ENCODE measurements around the gene KCNK16.

KCNK16 gene

DNA sequence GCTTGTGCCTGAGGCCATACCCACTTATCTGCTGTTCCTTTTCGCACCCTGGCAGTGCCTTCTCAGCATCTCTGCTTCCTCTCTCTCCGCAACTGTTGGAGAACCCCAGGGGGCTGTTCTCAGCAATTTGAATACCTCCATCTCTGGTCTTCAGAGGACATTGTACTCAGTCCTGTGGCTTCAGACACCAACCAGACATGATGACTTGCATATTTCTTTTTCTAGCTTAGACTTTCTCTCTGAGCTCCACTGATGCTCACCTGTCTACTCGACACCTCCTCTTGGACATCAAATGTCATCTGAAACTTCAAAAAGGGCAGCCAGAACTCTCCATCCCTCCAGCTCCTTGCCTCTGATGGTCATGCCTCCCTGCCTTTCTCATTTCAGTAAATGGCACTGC, 18.9 kb upstream of the KCNK16 start:
- no peak for DNase-seq

DNA sequence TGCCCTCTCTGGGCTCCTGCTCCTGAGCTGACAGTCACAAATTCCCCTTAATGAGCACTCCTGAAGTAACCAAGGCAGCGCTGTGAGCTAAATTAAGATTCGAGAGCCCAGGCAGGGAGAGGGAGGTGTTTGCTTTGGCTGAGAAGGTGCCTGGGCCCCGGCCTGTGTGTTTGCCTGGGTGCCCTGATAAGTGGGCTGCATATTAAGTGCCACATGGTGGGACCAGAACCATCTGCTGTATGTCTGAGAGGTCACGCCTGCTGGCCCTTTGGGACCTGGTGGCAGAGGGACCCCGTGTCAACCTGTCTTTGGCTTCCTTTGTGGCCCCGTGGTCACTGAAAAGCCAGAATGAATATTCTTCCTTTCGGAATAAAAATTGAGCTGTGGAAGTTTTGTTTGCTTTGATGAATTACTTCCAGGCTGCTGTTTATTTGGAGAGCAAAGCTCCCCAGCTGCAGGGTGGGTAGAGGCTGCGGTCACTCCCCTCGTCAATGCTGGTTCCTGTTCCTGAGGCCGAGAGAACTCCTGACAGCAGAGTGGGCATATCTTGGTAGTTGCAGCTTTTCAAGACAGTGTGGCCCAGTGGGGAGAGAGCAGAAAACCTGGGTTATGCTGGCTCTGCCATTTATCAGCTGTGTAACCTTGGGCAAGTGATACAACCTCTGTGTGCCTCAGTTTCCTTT, 17.5 kb upstream of the KCNK16 start:
- peak; percentile 99 for DNase-seq

DNA sequence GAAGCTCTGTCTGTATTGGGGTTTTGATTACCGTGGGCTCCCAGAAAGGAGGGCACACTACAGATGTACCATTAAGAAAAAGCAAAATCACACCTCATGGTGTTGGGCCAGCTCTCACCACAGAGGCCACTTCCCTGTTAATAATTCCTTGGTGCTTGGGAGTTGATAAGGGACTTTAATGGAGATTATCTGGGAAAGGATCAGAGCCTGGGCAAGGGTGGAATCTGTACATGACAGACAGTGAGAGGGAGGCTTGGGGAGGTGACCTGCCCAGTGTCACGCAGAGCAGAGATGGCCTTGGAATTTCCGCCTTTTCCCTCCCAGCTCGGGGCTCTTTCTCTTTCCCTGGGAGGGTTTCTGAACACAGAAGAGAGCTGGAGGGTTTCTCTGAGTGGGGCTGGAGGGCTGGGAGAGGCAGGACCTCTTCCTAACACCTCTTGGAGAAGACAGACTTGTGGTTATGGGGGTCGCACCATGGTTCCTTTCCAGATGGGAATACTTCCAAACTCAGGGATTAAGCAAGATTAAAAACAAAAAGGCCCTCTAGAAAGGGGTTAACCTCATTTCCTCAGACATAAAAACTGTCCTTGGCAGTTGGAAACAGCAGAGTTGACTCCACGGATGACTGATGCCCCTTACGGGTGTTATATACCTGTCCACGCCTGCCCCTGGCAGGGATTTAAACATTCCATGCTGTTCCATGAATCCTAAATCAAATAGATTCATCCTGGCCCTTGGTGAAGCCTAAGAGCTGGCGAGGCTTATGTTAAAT, 16.8 kb upstream of the KCNK16 start:
- peak; percentile 47 for DNase-seq

DNA sequence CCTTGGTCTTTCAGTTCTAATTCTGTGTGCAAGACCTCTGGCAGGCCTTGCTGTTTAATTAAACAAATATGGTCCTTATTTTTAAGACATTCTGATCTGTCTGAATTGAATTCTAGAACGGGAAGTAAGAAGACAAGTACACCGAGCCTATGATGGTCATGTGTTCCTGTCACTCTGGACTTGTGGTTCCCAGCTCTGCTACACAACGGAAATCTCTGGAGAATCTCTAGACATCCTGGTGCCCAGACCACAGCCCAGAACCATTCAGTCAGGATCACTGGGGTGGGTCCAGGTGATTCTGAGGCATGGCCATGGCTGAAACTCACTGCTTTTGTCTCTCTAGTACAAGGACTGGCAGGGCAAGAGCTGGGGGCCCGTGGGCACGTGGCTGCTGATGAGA, 15.9 kb upstream of the KCNK16 start:
- DNase-seq: no peak

DNA sequence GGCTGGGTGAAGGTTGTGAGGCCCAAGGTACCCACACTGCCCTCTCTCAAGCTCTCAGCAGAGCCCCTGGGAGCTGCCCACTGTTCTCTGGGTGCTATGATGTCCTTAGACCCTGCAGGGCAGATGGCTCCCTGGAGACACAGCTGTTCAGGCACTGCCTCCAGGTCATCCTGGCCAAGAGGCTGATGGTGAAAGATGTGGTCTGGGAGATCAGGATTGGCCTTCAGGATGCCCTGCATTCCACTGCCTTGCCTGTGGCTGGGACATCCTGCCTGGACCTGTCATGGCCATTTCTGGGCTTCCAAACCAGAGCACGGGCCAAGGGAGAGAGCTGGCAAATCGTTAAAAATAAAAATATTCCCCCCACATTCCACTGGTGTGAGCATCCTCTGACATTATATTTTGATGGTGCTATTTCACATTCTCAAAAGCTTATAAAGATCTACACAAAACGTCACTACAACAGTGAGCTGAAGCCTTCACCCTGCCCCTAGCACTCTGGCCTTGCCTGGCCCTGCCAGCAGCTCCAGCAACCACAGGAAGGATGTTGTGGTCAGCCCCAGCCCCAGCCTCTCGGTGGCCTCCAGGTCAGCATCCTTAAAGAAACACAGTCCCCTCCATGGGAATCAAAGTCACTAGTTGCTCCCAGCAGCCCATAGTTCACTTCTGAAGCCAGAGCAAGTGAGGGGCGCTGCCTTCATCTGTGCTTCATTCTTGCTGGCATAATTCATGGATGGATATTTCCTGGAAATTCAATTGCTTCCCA, 13.5 kb upstream of the KCNK16 start:
- DNase-seq: no peak

DNA sequence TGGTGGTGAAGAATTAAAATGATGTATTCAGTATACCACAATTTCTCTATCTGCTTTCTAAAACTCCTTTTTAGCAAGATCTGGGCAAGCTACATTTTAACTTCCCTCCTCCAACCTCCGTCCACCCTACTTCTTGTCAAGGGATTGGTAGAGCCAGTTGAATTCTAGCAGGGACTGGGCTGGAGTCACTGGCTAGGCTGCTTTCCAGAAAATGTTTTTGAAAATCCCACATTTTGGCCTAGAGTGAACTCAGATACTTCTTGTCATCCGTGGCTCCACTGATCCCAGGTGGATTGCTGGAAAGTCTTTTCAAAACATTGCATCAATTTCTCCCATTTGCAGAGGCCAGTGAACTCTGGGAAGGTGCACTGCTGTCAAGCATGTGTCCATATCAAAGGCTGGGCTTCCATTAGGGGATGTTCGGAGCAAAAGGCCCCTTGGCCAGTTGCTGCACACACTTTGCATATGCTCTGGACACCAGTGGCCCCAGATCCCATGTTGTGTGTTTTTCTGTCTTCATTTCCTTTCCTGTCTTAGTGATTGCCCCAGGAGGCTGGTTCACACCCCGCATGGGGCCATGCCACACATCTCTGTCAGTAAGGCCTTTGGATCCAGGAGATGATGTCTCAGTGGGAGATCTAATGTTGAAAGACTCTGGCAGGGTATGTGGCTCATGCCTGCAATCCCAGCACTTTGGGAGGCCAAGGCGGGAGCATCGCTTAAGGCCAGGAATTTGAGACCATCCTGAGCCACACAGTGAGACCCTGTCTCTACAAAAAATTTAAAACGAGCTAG, 11.3 kb upstream of the KCNK16 start:
- DNase-seq: no peak

DNA sequence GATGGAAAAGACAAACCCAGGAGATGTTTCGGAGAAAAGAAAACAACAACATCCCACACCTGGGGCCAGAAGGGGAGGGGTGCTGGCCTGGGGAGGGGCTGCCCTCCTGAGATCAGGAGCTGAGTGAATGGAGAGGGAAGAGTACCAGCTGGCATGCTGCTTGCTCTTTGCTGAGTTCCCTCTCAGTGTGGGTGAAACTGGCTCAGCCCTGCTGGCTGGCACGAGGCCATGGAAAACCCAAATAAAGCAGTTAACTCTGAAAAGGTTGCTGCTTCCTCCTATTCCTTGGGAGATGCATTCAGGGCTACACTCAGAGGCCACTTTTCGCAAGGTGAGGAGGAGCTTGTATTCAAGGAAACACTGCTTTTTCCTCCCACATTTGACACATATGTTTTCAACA, 8.0 kb upstream of the KCNK16 start:
- peak; percentile 85 for DNase-seq

DNA sequence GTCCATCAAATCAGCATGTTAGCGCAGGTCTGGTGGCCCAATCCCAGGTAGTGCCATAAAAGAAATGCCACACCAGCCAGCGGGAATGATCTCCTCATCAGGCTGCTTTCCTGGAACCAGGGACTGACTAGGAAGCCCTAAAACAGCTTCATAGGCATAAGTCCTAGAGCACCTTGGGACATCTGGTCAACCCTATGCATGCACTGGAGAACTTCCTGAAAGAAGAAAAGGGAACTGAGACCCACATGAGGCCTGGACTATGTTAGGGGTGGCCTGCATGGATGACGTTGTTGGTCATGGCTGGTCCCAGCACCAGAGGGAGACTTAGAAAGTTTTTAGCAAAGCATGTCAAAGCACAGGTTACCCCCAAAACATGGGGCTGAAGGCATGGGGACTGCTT, 7.6 kb upstream of the KCNK16 start:
- DNase-seq: peak; percentile 45

DNA sequence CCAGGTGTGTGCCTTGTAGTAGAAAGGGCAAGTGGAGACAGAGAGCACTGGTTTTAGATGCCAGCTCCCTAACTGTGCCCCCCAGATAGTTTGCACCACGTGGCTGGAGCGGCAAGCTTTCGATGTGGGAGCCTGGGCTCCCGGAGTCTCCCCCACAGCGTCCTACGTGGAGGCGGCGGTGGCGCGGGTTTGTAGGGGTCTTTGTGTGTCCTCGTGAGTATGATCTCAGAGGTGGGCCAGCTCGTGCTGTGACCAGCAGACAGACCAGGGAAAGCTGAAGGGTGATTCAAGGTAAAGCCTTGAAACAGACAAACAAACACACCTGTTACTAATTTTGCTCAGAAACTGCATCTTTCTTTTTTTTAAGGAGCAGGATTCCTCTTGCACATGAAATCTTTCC, 5.6 kb upstream of the KCNK16 start:
- peak; percentile 67 for DNase-seq

DNA sequence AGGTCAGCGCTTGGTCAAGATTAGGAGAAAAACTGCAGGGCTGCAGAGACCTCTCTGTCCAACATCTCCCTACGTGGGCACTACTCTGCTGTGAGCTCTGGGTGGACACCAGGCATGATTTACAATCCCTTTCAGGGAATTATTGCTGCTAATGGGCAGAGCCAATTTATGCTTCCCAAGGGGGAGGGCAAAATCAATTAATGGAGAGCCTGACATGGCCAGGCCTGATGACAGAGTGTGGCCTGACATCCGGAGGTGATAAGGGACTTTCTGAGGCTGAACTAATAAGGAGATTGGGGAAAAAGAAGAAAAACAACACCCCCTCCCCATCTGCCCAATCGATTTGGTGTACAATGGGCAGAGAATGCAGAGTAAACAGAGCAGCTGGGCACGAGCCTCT, 5.0 kb upstream of the KCNK16 start:
- peak; percentile 68 for DNase-seq

DNA sequence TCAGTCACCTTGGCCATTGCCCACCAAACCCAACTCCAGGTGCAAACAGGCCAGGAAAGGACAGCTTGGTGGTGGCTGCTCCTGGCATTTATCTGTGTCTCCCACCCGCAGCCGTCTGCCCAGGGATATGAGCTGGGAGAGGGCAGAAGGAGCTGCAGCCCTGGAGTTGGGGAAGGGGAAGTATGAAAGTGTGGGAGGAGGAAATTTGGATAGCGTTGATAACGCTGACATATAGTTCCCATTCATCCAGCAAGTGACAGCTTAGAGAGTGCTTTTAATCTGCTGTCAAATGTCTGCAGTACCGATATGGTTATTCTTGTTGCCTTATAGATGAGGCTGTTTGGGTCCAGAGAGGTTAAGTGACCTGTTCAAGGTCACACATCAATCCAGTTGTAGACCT, 741 bp downstream of the KCNK16 start:
- no peak for DNase-seq

DNA sequence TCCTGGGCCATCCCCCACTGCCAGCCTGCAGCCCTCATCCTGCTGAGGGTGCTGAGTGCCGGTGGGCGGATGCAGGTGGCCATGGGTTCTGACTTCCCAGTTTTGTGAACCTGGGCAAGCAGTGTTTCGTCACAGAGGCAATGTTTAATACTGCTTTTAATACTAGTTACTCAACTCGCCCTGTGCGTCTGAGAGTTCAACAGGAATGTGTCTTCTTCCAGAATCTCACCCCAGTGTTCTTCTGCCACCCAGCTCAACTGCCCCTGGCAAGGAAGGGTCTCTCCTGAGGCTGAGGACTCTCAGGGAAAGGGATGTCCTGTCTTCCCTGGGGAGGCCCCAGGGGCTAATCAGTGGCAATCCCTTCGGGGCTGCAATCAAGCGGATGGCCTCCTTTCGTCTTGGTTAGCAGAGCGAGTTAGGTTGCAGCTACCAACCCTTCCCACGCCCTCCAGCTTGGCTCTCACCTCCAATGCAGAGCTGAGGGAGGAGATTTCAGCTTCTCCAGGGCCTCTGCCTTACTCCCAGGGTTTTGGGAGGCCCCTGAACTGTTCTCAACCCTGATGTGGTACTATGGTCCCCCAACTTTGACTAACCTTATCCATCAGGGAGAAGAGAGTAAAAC, 2.0 kb downstream of the KCNK16 start:
- no peak for DNase-seq

DNA sequence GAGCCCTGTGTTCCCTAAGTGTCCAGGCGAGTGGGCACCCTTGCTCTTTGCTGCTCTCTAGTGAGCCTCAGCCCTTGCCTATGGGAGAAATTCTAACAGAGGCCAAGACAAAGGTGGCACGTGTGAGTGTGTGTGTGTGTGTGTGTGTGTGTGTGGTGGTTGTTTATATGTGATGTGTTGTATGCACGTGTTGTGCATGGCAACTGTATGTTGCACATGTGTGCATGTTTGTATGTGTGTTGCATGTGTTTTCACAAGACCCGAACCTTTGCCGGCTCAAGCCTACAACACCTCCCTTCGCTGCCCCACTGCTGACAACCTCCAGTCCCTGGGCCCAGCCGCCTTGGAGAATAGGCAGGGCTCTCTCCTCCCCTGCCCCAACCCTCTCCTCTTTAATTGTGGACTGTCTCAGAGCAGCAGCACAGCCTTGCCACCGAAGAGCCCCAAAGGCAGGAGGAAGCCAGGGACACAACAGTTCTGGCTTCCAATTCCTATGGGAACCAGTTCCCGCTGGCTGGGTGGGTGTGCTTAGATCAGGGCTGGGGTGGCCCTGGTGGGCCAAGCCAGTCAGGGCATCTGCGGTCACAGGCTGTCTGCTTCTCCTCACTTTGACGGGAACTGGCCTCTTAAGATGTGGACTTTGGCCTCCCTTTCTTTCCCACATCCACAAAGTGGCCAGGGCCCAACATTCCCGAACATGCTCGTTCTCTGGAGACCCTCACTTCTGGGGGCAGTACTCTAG, 2.7 kb downstream of the KCNK16 start:
- no peak for DNase-seq

DNA sequence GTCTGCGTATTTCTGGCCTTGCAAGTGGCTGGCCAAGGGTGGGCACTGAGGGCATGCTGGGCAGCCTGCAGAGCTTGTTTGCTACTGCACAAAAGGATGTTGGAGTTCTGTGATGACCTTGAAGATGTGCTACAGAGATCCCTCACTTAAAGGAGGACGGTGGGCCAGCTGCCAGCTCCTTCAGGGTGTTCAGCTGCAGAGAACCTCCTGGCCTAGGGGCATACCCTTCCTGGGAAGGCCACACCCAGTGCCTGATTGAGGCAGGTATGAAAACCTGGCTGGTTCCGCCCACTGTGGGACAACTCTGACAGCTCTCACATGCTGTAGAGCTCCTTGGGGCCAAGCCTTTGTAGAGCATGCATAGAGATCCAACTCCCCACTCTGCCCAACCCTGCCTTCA, 5.2 kb downstream of the KCNK16 start:
- DNase-seq: no peak

DNA sequence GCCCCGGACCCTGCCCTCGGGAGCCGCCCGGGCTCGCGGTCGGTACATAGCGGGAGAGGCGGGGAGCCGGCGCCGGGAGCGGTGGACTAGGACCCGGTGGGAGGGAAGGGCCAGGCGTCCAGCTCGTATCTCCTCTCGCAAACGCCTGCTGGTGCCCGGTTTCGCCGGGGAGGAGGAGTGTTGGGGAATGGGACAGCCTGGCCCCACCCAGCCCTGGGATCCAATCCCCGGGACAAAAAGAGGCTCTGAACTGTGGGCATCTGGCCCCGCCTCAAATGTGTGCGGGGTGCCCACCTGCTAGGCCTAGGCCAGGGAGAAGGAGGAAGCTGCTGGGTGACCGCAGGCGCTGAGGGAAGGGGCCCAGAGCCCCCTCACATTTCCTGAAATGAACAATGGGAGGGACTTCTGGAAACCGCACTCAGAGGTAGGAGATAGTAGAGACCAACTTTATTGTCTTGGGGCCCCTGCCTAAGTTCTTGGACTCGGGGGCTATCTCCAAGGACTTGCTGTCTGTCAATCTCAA, 8.2 kb downstream of the KCNK16 start, which contains the start of gene KCNK17:
Gene KCNK17 (minus strand): TSS at position 147 of the 523 bp plus-strand sequence. CDS start 99 bp downstream, at position 48.
- no peak for DNase-seq

DNA sequence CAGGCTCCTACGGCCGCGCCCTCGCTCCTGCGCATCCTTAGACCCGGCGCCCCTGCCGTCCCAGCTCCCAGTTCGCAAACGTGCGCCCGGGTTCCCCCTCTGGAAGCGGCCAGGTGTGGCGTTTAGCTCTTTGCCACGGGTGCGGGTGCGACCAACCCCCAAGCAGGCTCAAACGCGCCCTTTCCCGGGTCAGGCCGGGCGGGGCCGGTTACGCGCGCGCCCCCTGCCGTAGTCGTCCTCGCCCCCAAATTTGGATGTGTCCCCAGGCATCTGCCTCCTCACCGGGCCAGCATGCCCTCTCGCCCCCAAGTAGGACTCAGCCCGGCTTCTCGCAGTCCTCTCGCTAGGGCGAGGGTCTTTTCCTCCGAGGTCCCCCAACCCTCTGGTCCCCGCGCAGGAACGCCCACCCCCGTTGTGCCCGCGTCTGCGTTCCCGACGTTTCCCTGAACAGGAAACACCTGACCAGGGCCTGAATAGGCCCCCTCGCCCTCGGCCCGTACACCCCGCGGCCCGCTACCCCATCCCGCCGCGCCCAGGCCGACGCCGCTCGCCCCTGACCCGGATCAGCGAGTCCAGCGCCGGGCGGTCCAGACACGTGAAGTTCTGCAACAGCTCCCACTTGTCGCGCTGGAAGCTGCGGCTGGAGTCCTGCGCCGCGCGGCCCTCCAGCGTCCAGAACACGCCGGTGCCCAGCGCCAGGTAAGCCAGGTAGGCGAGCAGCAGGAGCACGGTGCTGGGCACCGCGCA, 8.8 kb downstream of the KCNK16 start:
- no peak for DNase-seq

DNA sequence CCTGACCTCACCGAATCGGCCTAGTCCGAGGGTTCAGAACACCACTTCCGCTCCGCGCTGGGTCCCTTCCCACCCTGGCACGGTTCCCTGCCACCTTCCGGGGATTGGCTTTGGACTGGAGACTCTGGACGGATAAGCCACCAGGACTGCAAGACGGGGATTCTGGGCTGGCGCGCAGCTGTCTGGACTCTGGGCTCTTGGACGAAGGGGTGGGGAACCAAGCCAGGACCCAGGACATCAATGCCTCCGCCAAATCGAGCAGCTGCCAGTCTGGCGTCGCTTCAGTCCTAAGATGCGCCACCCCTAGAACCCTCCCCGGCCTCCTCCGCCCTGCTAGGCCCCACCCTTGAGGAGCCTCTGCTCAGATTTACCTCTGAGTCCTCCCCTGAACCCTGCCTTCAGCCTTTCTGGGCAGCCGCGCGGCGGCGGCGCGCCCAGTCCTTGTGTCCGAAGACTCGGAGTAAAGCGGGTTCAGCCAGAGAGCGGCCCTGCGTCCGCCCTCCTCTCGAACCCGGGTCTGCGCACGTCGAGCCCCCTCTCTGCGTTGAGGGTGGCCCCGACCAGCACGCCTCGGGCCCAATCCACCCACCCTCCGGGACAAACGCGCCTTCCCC, 9.5 kb downstream of the KCNK16 start:
- no peak for DNase-seq

DNA sequence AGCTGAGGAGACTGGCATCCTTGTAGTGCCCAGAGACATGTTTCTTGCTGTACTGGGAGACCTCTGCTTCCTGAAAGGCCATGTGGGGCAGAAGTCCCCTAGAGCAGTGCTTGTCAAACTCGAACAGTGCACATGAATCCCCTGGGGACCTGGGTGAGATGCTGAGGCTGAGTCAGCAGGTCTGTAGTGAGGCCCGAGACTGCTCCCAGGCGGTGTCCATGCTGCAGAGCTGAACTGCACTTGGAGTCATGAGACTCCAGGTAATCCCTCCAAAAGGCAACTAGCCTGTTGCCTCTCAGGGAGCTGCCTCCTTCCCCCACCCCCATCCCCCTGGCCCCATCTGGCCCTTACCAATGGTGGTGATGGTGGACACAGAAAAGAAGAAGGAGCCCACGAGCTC, 12.0 kb downstream of the KCNK16 start:
- DNase-seq: no peak

DNA sequence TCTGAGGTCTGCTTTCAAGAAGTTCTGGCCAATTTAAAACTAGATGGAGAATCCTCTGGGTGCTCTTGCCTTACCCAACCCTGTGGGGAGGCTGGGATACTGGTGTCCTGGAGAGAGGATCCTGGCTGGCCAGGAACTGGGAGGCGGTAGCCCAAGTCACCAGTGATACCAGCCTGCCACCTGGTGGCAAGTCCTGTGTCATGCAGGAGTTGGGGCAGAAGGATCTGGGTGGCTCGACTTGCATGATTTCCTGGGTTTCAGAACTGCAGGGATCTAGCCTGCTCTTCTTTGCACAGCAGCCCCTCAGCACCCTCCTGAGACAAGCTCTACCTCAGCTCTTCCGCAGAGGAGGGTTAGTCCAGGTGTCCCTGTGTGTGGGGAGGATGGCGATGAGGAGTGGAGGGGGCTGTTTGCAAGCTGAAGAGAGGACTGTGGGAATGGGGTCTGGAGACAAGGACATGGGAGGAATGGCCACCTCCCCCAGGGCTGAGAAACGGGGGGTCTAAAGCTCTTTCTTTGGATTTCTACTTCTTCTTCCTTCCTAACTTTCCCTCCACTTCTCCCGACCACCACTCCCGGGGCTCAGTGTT, 12.5 kb downstream of the KCNK16 start:
- peak; percentile 63 for DNase-seq

DNA sequence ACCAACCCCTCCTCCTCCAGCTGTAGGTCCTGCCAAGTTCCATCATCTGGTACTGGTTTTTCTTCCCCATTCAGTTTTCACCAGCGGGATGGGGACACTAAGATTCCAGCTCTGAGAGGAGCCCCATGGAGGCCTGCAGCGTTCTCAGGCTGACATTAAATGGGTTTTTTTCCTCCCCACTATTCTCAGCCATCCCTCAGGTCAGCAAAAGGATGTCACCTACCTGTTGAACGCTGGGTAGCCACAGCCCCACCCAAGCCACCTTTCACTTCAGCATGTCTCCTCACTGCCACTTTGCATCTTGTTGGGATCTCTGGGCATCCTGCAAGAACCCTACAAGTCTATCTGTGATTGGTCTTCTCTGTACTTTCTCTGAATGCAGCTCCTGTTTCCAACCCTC, 15.0 kb downstream of the KCNK16 start:
- DNase-seq: no peak

All from NCI-H1092 treated with DMSO at 0.1 percent for 48 hours (cell line).